Measurements from ENCODE around the gene SUN1.
"Not testable (repeated sequence)": the region's sequence is repeated elsewhere in the genome, so short reads cannot be mapped to it uniquely, and the experiment has no call there.

GRCh38 chr7:846958-847650 lies 14.8 kb downstream of the SUN1 start:
- not testable (repeated sequence) for TF ChIP-seq NR2C1 (IDR thresholded peaks at IDR 0.05); NR2C1 (tag; IDR thresholded peaks at IDR 0.05); CTCF (IDR thresholded peaks at IDR 0.05 in 2 of 3, conservative IDR thresholded peaks at IDR 0.05 in 1 of 3; ENCODE audit: insufficient read depth in 2 of 3, low read depth in 1 of 3, low read length in 3 of 3); ATF2 (CRISPR knock-in tag; IDR thresholded peaks at IDR 0.05); STAT5B (CRISPR knock-in tag; IDR thresholded peaks at IDR 0.05); RBM14 (IDR thresholded peaks at IDR 0.05; ENCODE audit: borderline replicate concordance, insufficient read depth, low read depth, low read length); USF1 (CRISPR knock-in tag; IDR thresholded peaks at IDR 0.05); ZBTB49 (CRISPR knock-in tag; IDR thresholded peaks at IDR 0.05; ENCODE audit: borderline replicate concordance)
